Measurements from ENCODE around the gene VSTM2B.

Gene VSTM2B

DNA sequence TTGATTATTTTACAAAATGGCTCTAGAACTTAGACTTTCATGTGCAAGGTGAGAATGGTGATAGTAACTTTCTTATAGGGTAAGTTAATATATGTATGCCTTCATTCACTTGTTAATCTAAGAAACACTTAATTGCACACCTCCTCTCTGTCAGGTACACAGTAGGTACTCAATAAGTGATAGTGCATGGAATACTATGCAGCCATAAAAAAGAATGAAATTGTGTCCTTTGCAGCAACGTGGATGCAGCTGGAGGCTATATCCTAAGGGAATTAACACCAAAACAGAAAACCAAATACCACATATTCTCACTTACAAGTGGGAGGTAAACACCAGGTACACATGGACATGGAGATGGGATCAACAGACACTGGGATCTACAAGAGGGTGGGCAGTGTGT, 17.6 kb upstream of the VSTM2B start:
- TF ChIP-seq, protein P1, sequence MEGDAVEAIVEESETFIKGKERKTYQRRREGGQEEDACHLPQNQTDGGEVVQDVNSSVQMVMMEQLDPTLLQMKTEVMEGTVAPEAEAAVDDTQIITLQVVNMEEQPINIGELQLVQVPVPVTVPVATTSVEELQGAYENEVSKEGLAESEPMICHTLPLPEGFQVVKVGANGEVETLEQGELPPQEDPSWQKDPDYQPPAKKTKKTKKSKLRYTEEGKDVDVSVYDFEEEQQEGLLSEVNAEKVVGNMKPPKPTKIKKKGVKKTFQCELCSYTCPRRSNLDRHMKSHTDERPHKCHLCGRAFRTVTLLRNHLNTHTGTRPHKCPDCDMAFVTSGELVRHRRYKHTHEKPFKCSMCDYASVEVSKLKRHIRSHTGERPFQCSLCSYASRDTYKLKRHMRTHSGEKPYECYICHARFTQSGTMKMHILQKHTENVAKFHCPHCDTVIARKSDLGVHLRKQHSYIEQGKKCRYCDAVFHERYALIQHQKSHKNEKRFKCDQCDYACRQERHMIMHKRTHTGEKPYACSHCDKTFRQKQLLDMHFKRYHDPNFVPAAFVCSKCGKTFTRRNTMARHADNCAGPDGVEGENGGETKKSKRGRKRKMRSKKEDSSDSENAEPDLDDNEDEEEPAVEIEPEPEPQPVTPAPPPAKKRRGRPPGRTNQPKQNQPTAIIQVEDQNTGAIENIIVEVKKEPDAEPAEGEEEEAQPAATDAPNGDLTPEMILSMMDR (conservative IDR thresholded peaks at IDR 0.05; ENCODE audit: low read depth, low read length), result no peak
- H3K4me3 ChIP-seq (ENCODE audit: low read length), result no peak overlapping the region
- no peak for DNase-seq (ENCODE audit: low read depth)

GRCh38 chr19:29509456-29509855, 16.3 kb upstream of the VSTM2B start:
- TF ChIP-seq, protein P1 (conservative IDR thresholded peaks at IDR 0.05; ENCODE audit: low read depth, low read length), result no peak
- no peak overlapping the region for H3K4me3 ChIP-seq (ENCODE audit: low read length)
- no peak for DNase-seq (ENCODE audit: low read depth)

GRCh38 chr19:29510701-29511265, 15.0 kb upstream of the VSTM2B start:
- TF ChIP-seq, protein P1 (conservative IDR thresholded peaks at IDR 0.05; ENCODE audit: low read depth, low read length), result no peak
- DNase-seq (ENCODE audit: low read depth), result no peak
- no peak overlapping the region for H3K4me3 ChIP-seq (ENCODE audit: low read length)

DNA sequence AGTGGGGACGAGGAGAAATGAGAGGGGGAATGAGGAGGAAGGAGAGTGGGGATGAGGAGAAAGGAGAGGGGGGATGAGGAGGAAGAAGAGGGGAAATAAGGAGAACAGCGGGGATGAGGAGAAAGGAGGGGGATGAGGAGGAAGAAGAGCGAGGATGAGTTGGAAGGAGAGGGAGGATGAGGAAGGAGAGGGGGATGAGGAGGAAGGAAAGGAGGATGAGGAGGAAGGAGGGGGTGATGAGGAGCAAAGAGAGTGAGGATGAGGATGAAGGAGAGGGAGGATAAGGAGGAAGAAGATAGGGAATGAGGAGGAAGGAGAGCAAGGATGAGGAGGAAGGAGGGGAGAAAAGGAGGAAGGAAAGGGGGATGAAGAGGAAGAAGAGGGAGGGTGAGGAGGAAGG, 14.0 kb upstream of the VSTM2B start:
- no peak overlapping the region for H3K4me3 ChIP-seq (ENCODE audit: low read length)
- DNase-seq (ENCODE audit: low read depth), result no peak
- TF ChIP-seq, protein P1 (conservative IDR thresholded peaks at IDR 0.05; ENCODE audit: low read depth, low read length), result no peak

DNA sequence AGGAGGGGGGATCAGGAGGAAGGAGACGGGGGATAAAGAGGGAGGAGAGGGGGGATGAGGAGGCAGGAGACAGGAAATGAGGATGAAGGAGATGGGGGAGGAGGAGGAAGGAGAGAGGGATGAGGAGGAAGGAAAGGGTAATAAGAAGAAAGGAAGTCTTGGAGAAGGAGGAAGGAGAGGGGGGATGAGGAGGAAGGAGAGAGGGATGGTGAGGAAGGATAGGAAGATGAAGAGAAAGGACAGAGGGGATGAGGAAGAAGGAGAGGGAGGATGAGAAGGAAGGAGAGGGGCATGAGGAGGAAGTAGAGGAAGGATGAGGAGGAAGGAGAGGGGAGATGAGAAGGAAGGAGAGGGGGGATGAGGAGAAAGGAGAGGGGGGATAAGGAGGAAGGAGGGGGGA, 13.0 kb upstream of the VSTM2B start:
- TF ChIP-seq, protein P1 (conservative IDR thresholded peaks at IDR 0.05; ENCODE audit: low read depth, low read length), result no peak
- no peak for DNase-seq (ENCODE audit: low read depth)
- no peak overlapping the region for H3K4me3 ChIP-seq (ENCODE audit: low read length)

DNA sequence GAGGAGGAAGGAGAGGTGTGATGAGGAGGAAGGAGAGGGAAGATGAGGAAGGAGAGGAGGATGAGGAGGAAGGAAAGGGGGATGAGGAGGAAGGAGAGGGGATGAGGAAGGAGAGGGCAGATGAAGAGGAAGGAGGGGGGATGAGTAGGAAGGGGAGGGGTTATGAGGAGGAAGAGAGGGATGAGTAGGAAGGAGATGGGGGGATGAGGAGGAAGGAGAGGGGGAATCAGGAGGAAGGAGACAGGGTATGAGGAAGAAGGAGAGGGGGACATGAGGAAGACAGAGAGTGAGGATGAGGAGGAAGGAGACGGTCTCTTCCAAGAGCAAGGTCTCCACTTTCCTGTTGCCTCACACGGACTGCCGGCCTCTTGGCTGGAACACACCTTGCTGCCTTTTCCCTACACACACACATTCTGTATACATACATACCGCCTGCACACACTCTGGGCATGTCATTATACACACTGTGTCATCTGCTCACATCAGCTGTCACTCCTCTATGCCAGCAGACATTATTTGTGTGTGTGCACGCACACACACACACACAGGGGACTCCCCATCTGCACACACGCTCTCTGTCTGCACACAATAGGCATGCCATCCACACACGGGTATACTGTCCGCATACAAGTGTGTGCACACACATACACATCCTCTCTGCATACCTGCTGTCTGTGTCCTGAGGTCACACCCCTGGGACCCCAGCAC, 11.1 kb upstream of the VSTM2B start:
- H3K4me3 ChIP-seq (ENCODE audit: low read length), result no peak overlapping the region
- no peak for DNase-seq (ENCODE audit: low read depth)
- TF ChIP-seq, protein P1 (conservative IDR thresholded peaks at IDR 0.05; ENCODE audit: low read depth, low read length), result no peak

DNA sequence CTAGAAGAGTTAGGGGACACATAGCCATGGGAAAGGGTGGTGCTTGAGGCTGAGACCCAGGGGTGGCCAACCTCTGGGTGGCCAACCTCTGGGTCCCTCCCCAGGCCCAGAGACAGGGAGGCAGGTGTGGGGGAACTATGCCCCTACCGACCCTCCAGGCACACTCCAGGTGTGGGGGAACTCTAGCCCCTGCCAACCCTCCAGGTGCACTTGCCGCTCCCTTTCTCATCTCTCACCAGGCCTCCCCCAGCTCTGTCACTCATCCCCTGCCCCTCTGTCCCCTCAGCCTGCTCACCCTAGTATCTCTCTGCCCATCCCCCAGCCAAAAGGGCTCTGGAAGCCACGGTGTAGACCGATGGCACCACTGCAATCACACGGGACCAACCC, 10.6 kb upstream of the VSTM2B start:
- TF ChIP-seq, protein P1 (conservative IDR thresholded peaks at IDR 0.05; ENCODE audit: low read depth, low read length), result no peak

More for the DNA sequence above, 10.6 kb upstream of the VSTM2B start:
- DNase-seq (ENCODE audit: low read depth), result no peak
- H3K4me3 ChIP-seq (ENCODE audit: low read length), result no peak overlapping the region
